Measurements from ENCODE around the gene SERTAD2.

DNA sequence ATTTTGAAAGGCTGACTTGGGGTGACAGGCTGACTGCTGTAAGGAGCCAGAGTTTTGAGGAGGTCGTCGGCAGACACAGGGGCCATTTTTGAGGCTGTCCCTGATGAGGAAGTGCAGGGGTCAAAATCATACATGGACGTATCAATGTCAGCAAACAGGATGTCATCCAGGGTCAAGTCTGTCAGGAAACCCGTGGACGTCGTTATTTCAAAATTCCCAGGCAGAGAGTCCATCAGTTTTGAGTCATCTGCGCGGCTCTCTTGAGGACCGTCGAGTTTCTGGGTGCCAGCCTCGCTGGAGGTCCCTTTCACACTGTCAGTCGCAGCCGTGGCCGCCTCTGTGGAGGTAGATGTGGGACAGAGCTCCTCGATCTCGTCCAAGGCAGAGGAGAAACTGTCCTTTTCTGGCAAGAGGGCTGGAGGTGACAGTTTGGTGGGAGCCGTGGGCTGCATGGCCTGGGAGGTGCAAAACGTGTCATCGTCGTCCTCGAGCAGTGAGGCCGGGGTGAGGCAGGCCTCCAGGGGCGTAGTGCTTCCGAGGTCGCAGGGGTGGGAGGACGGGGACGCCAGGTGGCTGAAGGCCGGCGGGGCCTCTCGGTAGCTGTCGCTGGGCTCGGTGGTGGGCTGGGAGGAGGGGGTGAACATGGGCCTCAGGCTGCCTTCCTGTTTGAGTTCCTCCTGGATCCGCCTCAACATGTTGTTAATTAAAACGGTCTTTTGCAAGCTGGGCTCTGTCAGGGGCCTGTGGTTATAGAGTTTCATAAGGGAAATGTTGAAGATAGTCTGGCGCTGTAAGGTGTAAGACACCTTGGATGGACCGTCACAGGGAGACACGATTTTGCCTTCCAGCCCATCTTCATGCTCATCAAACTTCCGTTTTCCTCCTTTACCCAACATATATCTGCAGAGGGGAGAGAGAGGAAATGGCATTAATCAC, 17.5 kb downstream of the SERTAD2 start:
- TF ChIP-seq, protein P1, sequence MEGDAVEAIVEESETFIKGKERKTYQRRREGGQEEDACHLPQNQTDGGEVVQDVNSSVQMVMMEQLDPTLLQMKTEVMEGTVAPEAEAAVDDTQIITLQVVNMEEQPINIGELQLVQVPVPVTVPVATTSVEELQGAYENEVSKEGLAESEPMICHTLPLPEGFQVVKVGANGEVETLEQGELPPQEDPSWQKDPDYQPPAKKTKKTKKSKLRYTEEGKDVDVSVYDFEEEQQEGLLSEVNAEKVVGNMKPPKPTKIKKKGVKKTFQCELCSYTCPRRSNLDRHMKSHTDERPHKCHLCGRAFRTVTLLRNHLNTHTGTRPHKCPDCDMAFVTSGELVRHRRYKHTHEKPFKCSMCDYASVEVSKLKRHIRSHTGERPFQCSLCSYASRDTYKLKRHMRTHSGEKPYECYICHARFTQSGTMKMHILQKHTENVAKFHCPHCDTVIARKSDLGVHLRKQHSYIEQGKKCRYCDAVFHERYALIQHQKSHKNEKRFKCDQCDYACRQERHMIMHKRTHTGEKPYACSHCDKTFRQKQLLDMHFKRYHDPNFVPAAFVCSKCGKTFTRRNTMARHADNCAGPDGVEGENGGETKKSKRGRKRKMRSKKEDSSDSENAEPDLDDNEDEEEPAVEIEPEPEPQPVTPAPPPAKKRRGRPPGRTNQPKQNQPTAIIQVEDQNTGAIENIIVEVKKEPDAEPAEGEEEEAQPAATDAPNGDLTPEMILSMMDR (IDR thresholded peaks at IDR 0.05; ENCODE audit: low read depth, low read length): no peak
- TF ChIP-seq EZH2phosphoT487 (IDR thresholded peaks at IDR 0.05; ENCODE audit: low read depth): no peak

Data from OCI-LY3 (cell line).